Bronchus fibroblast of lung (primary cell): Measurements from ENCODE around the gene ACSF2. TPM values are rescaled to one million over a fixed set of nuclear protein-coding genes. Genes with fewer than 3 reads are reported as not detected.

Experiments used
- total RNA-seq: library from RNA; depleted of rRNA; stranded (reverse); fragments of >200 nt; gene quantifications from 2 replicates; pipeline ENCODE4 v1.2.3, GENCODE V29; 2015

Gene ACSF2, protein sequence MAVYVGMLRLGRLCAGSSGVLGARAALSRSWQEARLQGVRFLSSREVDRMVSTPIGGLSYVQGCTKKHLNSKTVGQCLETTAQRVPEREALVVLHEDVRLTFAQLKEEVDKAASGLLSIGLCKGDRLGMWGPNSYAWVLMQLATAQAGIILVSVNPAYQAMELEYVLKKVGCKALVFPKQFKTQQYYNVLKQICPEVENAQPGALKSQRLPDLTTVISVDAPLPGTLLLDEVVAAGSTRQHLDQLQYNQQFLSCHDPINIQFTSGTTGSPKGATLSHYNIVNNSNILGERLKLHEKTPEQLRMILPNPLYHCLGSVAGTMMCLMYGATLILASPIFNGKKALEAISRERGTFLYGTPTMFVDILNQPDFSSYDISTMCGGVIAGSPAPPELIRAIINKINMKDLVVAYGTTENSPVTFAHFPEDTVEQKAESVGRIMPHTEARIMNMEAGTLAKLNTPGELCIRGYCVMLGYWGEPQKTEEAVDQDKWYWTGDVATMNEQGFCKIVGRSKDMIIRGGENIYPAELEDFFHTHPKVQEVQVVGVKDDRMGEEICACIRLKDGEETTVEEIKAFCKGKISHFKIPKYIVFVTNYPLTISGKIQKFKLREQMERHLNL
- 12.3 and 18.3 TPM in 2 replicates for total RNA-seq

DNA sequence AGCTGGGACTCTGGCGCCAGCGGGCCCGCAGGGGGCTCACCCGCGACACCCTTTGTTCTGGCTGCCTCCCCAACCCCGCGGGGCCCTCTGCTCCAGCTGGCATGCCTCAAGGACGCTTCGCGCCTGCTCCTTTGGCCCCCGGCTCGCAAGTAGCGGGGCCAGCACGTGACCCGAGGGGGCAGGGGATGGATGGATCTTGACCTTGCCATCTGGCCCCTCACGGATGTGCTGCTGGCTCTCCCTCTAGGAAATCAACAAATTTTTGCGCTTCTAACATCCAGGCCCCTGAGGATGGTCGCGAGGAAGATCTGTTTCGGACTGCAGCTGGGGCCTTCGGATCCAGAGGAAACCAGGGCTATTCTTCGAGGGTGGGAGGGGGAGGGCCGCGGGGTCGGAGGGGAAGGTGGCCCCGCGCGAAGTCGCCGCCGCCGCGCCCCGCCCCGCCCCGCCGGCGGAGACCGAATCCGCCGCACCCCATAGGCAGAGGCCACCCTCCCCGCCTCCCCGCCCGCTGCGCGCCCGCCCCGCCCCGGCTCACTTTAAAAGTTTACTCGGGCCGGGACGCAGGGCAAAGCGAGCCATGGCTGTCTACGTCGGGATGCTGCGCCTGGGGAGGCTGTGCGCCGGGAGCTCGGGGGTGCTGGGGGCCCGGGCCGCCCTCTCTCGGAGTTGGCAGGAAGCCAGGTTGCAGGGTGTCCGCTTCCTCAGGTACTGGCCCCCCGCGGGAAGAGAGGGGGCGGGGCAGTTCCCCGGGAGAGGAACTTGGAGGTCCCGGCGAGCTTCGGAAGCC lies at the start of gene ACSF2:
Gene ACSF2 (plus strand): TSS at position 537 of the 790 bp plus-strand sequence. CDS start 44 bp downstream, at position 581.

DNA sequence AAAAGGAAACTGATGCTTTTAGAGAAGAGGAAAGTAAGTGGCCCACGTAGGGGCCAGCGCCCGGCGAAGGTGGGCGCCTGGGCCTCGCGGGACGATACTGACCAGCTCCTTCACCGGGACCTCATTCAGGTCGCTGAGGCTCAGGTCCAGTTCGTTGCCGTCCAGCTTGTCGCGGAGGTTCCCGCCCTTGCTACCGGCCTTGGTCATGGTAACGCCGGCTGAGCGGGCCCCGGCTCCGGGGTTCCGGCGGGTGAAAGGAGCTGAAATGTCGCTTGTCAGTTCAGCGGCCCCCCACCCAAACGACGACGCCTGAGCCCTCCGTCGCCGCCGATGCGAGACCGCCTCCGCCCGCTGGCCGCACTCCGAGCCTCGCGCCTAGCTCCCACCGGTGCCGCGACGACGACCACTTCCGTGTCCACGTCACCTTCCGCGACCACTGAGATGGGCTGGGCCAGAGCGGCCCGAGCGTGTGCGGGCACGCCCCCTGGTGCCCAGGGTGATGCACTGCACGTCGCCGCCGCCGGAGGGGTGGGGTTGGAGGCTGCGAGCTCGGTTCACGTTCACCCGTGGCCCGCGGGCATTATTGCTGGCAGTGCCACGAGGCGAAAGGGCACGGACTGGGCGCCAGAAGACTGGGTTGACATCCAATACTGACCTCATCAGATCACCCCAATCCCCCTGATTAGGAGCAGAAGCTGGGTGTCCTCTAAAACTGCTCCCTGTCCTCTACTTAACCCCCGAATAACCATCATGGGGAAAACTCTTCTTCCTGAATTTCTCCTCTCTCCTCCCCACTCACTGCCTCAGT lies 28.7 kb upstream of the ACSF2 start, which contains the start of gene LRRC59:
Gene LRRC59 (minus strand): TSS at position 413 of the 808 bp plus-strand sequence. CDS start 206 bp downstream, at position 207.

DNA sequence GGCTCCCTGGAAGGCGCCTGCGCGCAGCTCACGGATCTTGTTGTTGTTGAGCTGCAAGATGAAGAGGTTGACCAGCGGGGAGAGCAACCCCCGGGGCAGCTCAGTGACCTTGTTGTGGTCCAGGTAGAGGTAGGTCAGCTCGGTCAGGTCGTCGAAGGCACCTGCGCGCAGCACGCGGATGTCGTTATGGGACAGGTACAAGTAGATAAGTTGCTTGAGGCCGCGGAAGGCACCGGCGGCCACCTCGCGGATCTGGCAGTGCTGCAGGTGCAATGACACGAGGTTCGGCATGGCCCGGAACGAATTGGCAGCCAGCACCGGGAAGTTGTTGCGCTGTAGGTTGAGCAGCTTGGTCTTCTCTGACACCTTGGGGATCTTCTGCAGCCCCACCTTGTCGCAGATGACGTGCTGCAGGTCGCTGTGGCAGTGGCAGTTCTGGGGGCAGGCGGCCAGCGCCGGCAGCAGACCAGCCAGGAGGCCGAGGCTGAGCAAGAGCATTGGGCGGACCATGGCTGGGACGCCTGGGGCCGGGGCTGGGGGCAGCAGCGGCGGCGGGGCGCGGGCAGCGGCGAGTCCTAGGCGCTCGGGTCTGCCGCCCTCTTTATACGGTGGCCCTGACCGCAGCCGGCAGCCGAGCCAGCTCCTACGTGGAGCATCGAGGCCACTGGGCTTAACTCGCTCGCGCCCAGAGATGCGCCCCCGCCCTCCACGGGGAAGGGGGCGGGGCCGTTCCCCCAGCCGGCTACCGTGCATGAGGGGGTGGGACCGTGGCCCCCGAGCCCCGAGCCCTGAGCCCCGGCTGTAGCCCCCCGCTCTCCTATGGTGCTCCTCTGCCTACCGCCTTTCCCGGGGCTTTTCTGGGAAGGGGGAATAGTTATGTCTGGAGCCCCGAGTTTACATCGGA lies 42.5 kb downstream of the ACSF2 start, which contains the start of gene CHAD:
Gene CHAD (minus strand): TSS at position 577 of the 904 bp plus-strand sequence. CDS start 67 bp downstream, at position 510.

DNA sequence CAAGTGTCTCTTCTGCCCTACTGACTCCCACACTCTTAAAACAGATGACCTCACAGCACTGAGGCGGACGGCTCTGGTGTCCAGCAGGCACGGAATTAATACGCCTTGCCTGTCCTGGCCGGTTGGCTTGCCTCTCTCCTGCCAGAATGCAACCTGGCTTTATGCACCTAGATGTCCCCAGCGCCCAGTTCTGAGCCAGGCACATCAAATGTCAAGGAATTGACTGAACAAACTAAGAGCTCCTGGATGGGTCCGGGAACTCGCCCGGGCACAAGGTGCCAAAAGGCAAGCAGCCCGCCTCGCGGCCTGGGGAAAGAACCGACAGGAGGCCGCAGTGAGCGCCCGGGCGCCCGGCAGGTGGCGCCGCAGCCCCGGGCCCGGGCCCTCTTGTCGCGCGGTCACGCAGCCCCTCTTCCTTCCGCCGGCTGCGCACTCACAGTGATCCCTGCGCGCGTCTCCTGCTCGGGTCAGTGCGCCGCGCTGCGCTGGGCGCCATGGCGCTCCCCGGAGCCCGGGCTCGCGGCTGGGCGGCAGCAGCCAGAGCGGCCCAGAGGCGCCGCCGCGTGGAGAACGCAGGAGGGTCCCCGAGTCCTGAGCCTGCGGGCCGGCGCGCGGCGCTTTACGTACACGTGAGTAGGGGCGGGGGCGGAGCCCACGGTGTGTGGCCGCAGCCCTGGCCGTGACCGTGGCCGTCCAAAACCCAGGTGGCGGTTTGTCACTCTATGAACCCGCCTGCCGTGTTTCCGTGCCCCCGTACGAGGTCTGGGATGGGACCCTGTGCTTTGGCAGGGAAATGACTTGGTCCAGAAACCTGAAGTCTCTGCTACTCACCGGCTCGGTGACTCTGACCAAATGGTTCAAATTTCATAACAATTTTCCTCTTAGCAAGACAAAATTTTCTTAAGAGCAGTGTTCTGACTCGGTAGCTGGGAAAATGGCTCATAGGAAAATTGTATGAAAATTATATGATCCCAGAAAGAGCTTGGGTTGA lies 52.7 kb downstream of the ACSF2 start, which contains the start of gene RSAD1:
Gene RSAD1 (plus strand): TSS at position 470 of the 991 bp plus-strand sequence. CDS start 25 bp downstream, at position 495.

DNA sequence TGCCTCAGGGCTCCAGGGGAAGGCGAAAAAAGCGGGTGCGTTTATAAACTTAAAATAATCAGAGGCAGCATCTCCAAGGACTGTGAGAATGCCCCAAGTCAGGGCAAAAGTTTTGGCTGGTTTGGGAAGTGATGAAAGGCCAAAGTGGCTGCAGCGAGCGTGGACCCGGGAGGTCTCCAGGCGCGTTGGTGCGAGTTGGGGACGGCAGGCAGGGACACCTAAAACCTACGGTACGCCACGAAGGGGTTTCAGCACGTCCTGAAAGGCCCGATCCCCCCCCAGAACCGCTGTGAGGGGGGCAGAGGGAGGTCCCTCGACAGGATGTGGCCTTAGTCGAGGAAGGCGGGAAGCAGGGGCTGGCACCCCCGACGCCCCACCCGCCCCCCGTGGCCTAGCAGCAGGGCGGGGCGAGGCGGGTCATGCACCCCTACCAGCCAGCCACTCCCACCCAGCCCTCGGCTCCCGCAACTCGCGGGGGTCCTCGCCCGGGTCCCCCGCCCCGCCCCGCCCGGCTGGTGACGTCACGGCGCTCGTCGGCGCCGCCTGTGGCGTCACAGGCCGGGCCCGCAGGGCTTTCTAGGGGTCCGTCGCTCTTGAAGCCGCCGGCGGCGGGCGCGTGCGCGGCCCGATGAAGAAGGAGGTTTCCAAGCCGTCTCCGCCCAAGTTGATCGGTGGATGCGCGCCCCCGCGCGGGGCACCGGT lies 82.0 kb downstream of the ACSF2 start, which contains the start of gene MYCBPAP:
Gene MYCBPAP (plus strand): TSS at position 569 of the 702 bp plus-strand sequence. CDS start 236 bp downstream, outside the sequence.

Other genes starting within 250 kb of the ACSF2 start
- 924 and 938 TPM in 2 replicates for gene COL1A1, start 224.6 kb upstream of the ACSF2 start, total RNA-seq
- gene TMEM92, start 151.8 kb upstream of the ACSF2 start, total RNA-seq, result under 0.01 and 0.15 TPM in 2 replicates
- 39.8 and 40.3 TPM in 2 replicates for gene XYLT2, start 80.1 kb upstream of the ACSF2 start, total RNA-seq
- gene MRPL27, start 53.0 kb upstream of the ACSF2 start, total RNA-seq, result 114 and 130 TPM in 2 replicates
- 10.8 and 15.6 TPM in 2 replicates for gene EME1, start 53.0 kb upstream of the ACSF2 start, total RNA-seq
- 233 and 248 TPM in 2 replicates for gene LRRC59, start 28.7 kb upstream of the ACSF2 start, total RNA-seq
- gene CHAD, start 42.7 kb downstream of the ACSF2 start, total RNA-seq, result not detected in 2 replicates
- 15.8 and 20.5 TPM in 2 replicates for gene RSAD1, start 52.6 kb downstream of the ACSF2 start, total RNA-seq
- 0.59 and 1.2 TPM in 2 replicates for gene MYCBPAP, start 82.2 kb downstream of the ACSF2 start, total RNA-seq
- gene EPN3, start 106.5 kb downstream of the ACSF2 start, total RNA-seq, result 0.15 TPM in 1 of 2 replicates, not detected in the other
- 47.7 and 57.3 TPM in 2 replicates for gene SPATA20, start 121.0 kb downstream of the ACSF2 start, total RNA-seq
- under 0.01 TPM in 2 replicates for gene CACNA1G, start 134.5 kb downstream of the ACSF2 start, total RNA-seq
- 5.5 and 5.6 TPM in 2 replicates for gene ABCC3, start 208.7 kb downstream of the ACSF2 start, total RNA-seq